IMR-90 (cell line): ENCODE results near the gene ZNF608. TPM values are rescaled to one million over a fixed set of nuclear protein-coding genes. Genes with fewer than 3 reads are reported as not detected.

ENCODE experiments used
- ATAC-seq: fragments of 200-7000 bp; cut with Tn5 transposase; 2 replicates; pipeline ENCODE4 v1.9.1; 2020; ENCODE audit warnings: low read depth, mild to moderate bottlenecking, moderate library complexity
- BruUV-seq: library from RNA; stranded (reverse); fragments of 400-500 nt; replicated peaks from 2 replicates; lab custom pipeline; 2021; lab: Mats Ljungman, UMichigan
- CTCF ChIA-PET: fragments of 300-600 bp; formaldehyde crosslinking; extraction: SDS; loops from one replicate; lab custom pipeline; 2021; ENCODE audit warnings: antibody characterized with exemption; lab: Yijun Ruan, JAX
- POLR2A ChIA-PET: fragments of 300-600 bp; sonication (Branson Sonifier 250); formaldehyde crosslinking; loops from one replicate; lab custom pipeline; 2022; ENCODE audit warnings: antibody characterized with exemption; ENCODE audit not compliant: unreplicated experiment; lab: Charles Lee
- DNase-seq: peaks from one replicate; pipeline ENCODE4 v3.0.0; 2013
- H2AFZ ChIP-seq: replicated peaks from 2 replicates; pipeline ENCODE3; 2013; ENCODE audit warnings: low read length, mild to moderate bottlenecking; ENCODE audit not compliant: poor library complexity
- H2AK5ac ChIP-seq: 2 replicates; pipeline ENCODE4 v1.6.1; 2013; ENCODE audit warnings: low read depth, low read length, inconsistent platforms
- H2AK9ac ChIP-seq: replicated peaks from 2 replicates; pipeline ENCODE3; 2013; ENCODE audit warnings: mild to moderate bottlenecking, low read depth, low read length, moderate library complexity; ENCODE audit not compliant: poor library complexity
- H2BK120ac ChIP-seq: 2 replicates; pipeline ENCODE4 v1.6.1; 2013; ENCODE audit warnings: low read depth, low read length, inconsistent platforms
- H2BK15ac ChIP-seq: 3 replicates; pipeline ENCODE4 v1.6.1; 2013; ENCODE audit warnings: low read depth, low read length, inconsistent platforms
- H2BK20ac ChIP-seq: 2 replicates; pipeline ENCODE4 v1.6.1; 2013; ENCODE audit warnings: low read depth, mild to moderate bottlenecking, inconsistent platforms, low read length, moderate library complexity
- H2BK5ac ChIP-seq: 2 replicates; pipeline ENCODE4 v1.6.1; 2013; ENCODE audit warnings: mild to moderate bottlenecking, low read depth, low read length, inconsistent platforms; ENCODE audit not compliant: poor library complexity, severe bottlenecking
- H3K14ac ChIP-seq: replicated peaks from 2 replicates; pipeline ENCODE4 v1.6.1; 2013; ENCODE audit warnings: low read depth, low read length, inconsistent platforms
- H3K18ac ChIP-seq: 2 replicates; pipeline ENCODE4 v1.6.1; 2013; ENCODE audit warnings: low read depth, low read length, control low read depth
- H3K23ac ChIP-seq: 2 replicates; pipeline ENCODE4 v1.6.1; 2013; ENCODE audit warnings: low read depth, low read length, inconsistent platforms
- H3K27ac ChIP-seq: 2 replicates; pipeline ENCODE4 v1.5.1; 2013; ENCODE audit warnings: mild to moderate bottlenecking, control low read depth, low read length; ENCODE audit not compliant: insufficient read depth
- H3K27me3 ChIP-seq: 2 replicates; pipeline ENCODE4 v1.6.1; 2013; ENCODE audit warnings: low read length; ENCODE audit not compliant: control insufficient read depth, insufficient read depth
- H3K36me3 ChIP-seq: 2 replicates; pipeline ENCODE4 v1.6.1; 2013; ENCODE audit warnings: low read length, mixed read lengths; ENCODE audit not compliant: control insufficient read depth, insufficient read depth
- H3K4ac ChIP-seq: 2 replicates; pipeline ENCODE4 v1.6.1; 2013; ENCODE audit warnings: low read depth, low read length, inconsistent platforms
- H3K4me1 ChIP-seq: 2 replicates; pipeline ENCODE4 v1.6.1; 2013; ENCODE audit warnings: low read length, mixed read lengths; ENCODE audit not compliant: control insufficient read depth, insufficient read depth
- H3K4me2 ChIP-seq: 2 replicates; pipeline ENCODE4 v1.6.1; 2013; ENCODE audit warnings: low read depth, mild to moderate bottlenecking, control low read depth, low read length, moderate library complexity
- H3K4me3 ChIP-seq: 2 replicates; pipeline ENCODE4 v1.5.1; 2013; ENCODE audit warnings: low read depth, mild to moderate bottlenecking, control low read depth, low read length, moderate library complexity; ENCODE audit not compliant: insufficient read depth
- H3K56ac ChIP-seq: 2 replicates; pipeline ENCODE4 v1.6.1; 2013; ENCODE audit warnings: low read length, inconsistent platforms; ENCODE audit not compliant: insufficient read depth; ENCODE audit errors: extremely low read depth
- H3K79me1 ChIP-seq, 2 experiments: 2 replicates each; pipeline ENCODE4 v1.6.1; 2013; ENCODE audit warnings: low read length in 2 of 2, inconsistent platforms in 1 of 2, low read depth in 1 of 2
- H3K9ac ChIP-seq: 2 replicates; pipeline ENCODE4 v1.6.1; 2013; ENCODE audit warnings: low read depth, low read length, control low read depth
- H3K9me1 ChIP-seq: 2 replicates; pipeline ENCODE4 v1.6.1; 2013; ENCODE audit warnings: low read length, inconsistent platforms; ENCODE audit not compliant: insufficient read depth
- H3K9me3 ChIP-seq: 2 replicates; pipeline ENCODE4 v1.6.1; 2013; ENCODE audit warnings: low read length; ENCODE audit not compliant: control insufficient read depth, insufficient read depth
- H4K20me1 ChIP-seq: 2 replicates; pipeline ENCODE4 v1.6.1; 2013; ENCODE audit warnings: low read length, inconsistent platforms; ENCODE audit not compliant: insufficient read depth
- H4K5ac ChIP-seq: 2 replicates; pipeline ENCODE4 v1.6.1; 2013; ENCODE audit warnings: mild to moderate bottlenecking, low read depth, low read length, control low read depth
- H4K8ac ChIP-seq, 2 experiments: 2 replicates each; pipeline ENCODE4 v1.6.1; 2013; ENCODE audit warnings: low read depth in 2 of 2, low read length in 2 of 2, control low read depth in 1 of 2, inconsistent platforms in 1 of 2
- H4K91ac ChIP-seq: 2 replicates; pipeline ENCODE4 v1.6.1; 2013; ENCODE audit warnings: low read depth, low read length, inconsistent platforms; ENCODE audit not compliant: insufficient read depth
- RAD21 ChIP-seq: IDR thresholded peaks from 2 replicates; pipeline ENCODE4 v1.6.1; 2012; ENCODE audit warnings: low read length, improper control_type of control experiment
- WGBS, 2 experiments: methylation state at CpG; one replicate each; pipeline versions ENCODE4 v1.1.5 to v1.1.7; 2013; ENCODE audit warnings: missing lambda C conversion rate in 2 of 2; ENCODE audit not compliant: insufficient read length in 1 of 2; ENCODE audit errors: extremely low coverage in 2 of 2; 5-methylcytosine and 5-hydroxymethylcytosine counted together
- dilution Hi-C: fragments of 300-500 bp; cut with HindIII; formaldehyde crosslinking; loops from one replicate; pipeline ENCODE4 v1.14.3; 2018; ENCODE audit warnings: low sequenced_read_pairs; ENCODE audit not compliant: unreplicated experiment
- in situ Hi-C: fragments of 300-500 bp; cut with MboI; formaldehyde crosslinking; loops from 3 replicates; pipeline ENCODE4 v1.14.3; 2019; ENCODE audit warnings: low sequenced_read_pairs, inconsistent platforms, mixed read lengths
- intact Hi-C: fragments of 100-400 bp; cut with micrococcal nuclease; formaldehyde crosslinking; loops from 2 replicates; pipeline ENCODE4 v1.10.0; 2022
- polyA plus RNA-seq, 3 experiments: library from polyadenylated mRNA; depleted of rRNA; stranded (reverse); fragments of >200 nt; gene quantifications; 2 replicates each; pipeline ENCODE4 v1.2.3, GENCODE V29; 2012; ENCODE audit warnings: low replicate concordance in 1 of 3
- total RNA-seq: library from RNA; depleted of rRNA; stranded (reverse); fragments of >200 nt; gene quantifications from 2 replicates; pipeline ENCODE4 v1.2.3, GENCODE V29; 2012

The ZNF608 gene
- total and polyA plus RNA-seq, 2 of the 4 experiments (the other 2 are of a cell fraction) = 9.8 to 15.1 TPM

- no peaks in the 10 kb centered on the region for H3K9me3 ChIP-seq
- H3K18ac ChIP-seq = no peak overlapping the region
- no peak overlapping the region for H3K23ac ChIP-seq
- intact Hi-C loops = no loop called here
- no peak overlapping the region for H4K5ac ChIP-seq
- no peak overlapping the region for H2BK15ac ChIP-seq
- no TSS peak for BruUV-seq
- ChIA-PET CTCF (interaction anchor here (1.2 kb wide), 1 partner anchor 29 kb away, joined by 3 read pairs; no protein-coding TSS in a partner anchor), POLR2A (no interaction called here)
- H4K8ac ChIP-seq = no peak overlapping the region
- WGBS, 2 experiments = no CpG with 5 or more reads among the region's 3 CpGs
- DNase-seq = no peak
- dilution Hi-C loops = no loop called here
- peaks cover 9% of the 10 kb centered on the region; the same call in 1 of the 2 replicates for H3K4me1 ChIP-seq
- no peak overlapping the region for H4K91ac ChIP-seq
- ATAC-seq = no peak
- H2BK20ac ChIP-seq = no peak overlapping the region
- no peak overlapping the region for H3K27ac ChIP-seq
- H2AFZ ChIP-seq = no peak overlapping the region
- in situ Hi-C loops = no loop called here
- peaks cover 31 to 55% of the 10 kb centered on the region in 2 experiments for H3K79me1 ChIP-seq
- no peak overlapping the region for H3K4me2 ChIP-seq
- H3K9me1 ChIP-seq = peaks cover 8% of the 10 kb centered on the region; the same call in 1 of the 2 replicates
- 0 out of 2 replicates have a peak, but pooled peaks cover 12% of the 10 kb centered on the region for H4K20me1 ChIP-seq
- H3K9ac ChIP-seq = no peak overlapping the region
- no peaks in the 10 kb centered on the region for H3K27me3 ChIP-seq
- no peak overlapping the region for H2BK5ac ChIP-seq
- H3K4me3 ChIP-seq = no peak overlapping the region
- H3K36me3 ChIP-seq = peaks cover 3% of the 10 kb centered on the region; the same call in 1 of the 2 replicates
- H3K4ac ChIP-seq = no peak overlapping the region
- no peak for TF ChIP-seq RAD21
- H2AK5ac ChIP-seq = no peak overlapping the region
- H3K14ac ChIP-seq = no peak overlapping the region
- no peak overlapping the region for H2BK120ac ChIP-seq
- no peak overlapping the region for H2AK9ac ChIP-seq
- H3K56ac ChIP-seq = no peak overlapping the region
These were observed 38.4 kb downstream of the ZNF608 start for GRCh38 chr5:124708086-124708485.
